Urinary bladder (tissue), 4 donors: ENCODE results near the gene SLC24A4. TPM values are rescaled to one million over a fixed set of nuclear protein-coding genes. Genes with fewer than 3 reads are reported as not detected.

Experiments
- DNase-seq: peaks from one replicate; pipeline ENCODE4 v3.0.0-alpha.2; 2015; ENCODE audit errors: extremely low spot score
- H3K27ac ChIP-seq: one replicate; pipeline ENCODE4 v1.5.1; 2013; ENCODE audit warnings: low read depth, mild to moderate bottlenecking, moderate library complexity
- H3K36me3 ChIP-seq: one replicate; pipeline ENCODE4 v1.6.1; 2013; ENCODE audit warnings: mild to moderate bottlenecking, moderate library complexity; ENCODE audit not compliant: insufficient read depth
- H3K4me1 ChIP-seq: one replicate; pipeline ENCODE4 v1.6.1; 2013; ENCODE audit warnings: mild to moderate bottlenecking, moderate library complexity; ENCODE audit not compliant: insufficient read depth
- H3K4me3 ChIP-seq: one replicate; pipeline ENCODE4 v1.5.1; 2013; ENCODE audit warnings: low read depth, low read length
- WGBS: extraction: QIAGEN DNeasy Blood & Tissue Kit; methylation state at CpG from one replicate; pipeline ENCODE4 v1.1.7; 2013; 5-methylcytosine and 5-hydroxymethylcytosine counted together
- polyA plus RNA-seq: library from polyadenylated mRNA; stranded (reverse); fragments of 200-250 nt; gene quantifications from one replicate; pipeline ENCODE4 v1.2.3, GENCODE V29; 2013
- total RNA-seq: library from RNA; depleted of rRNA; stranded (reverse); fragments of >200 nt; gene quantifications from one replicate; pipeline ENCODE4 v1.2.3, GENCODE V29; 2014
- donor health status: healthy with polysubstance abuse.
- donor health status: healthy.

Gene SLC24A4
- total and polyA plus RNA-seq, 2 donors: 0.18 to 0.85 TPM

DNA sequence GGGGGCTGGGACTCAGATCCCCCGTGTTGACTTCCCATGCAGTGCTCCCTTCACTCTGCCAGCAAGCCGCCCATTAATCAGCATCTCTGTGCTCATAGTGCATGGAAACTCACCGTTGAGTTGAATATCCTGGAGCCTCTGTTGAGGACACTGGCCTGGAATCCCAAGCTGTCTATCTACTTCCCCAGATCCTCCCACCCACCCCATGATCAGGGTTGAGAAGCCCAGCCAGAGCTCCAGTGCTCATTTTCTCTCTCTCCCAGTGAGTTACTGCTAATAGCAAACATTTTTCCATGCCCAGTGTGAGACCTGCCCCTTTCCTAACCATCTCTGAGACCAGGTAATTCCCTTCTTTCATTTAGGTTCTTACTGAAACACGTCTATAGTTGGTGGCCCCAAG, 88.2 kb downstream of the SLC24A4 start:
- Histone ChIP-seq H3K27ac (no peak overlapping the region), H3K4me3 (no peak overlapping the region), H3K4me1 (no peaks in the 10 kb centered on the region), H3K36me3 (no peaks in the 10 kb centered on the region)
- 76% methylated on average over 4 of the region's 4 CpGs for WGBS
- no peak for DNase-seq

DNA sequence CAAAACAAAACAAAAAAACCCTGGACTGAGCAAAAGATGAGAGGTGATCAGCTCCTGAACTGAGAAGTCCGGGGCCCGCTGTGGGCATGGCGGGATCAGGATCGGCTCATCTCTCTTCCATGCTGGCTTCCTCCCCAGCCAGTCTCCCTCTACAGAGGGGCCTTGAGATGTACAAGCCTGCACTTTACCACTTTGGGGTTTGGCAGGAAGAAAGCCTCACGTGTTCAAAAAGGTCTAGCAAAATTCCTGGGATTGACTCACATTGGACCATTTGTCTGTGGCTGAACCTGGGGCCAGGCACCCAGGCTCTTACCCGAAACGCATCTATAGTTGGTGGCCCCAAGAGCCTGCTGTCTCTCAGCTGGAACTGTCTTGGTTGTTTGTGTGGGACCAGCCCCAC, 89.0 kb downstream of the SLC24A4 start:
- no peak for DNase-seq
- Histone ChIP-seq H3K4me1 (no peaks in the 10 kb centered on the region), H3K27ac (no peak overlapping the region), H3K4me3 (no peak overlapping the region), H3K36me3 (no peaks in the 10 kb centered on the region)
- WGBS: 71% methylated on average over 7 of the region's 7 CpGs

DNA sequence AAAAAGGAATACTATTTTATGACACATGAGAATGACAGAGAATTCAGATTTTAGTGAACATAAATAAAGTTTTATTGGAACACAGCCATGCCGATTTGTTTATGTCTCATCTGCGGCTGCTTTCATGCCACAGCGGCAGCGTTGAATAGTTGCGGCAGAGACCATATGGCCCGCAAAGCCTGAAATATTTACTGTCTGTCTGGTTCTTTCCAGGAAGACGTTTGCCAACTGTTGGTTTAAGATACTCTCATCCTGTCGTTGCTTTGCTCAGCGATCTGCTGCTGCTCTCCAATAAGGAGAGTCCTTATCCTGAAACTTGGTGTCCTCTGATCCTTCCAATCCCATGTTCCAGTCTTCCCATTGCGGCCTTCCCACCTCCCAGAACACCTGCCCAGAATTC, 89.9 kb downstream of the SLC24A4 start:
- WGBS: 25% methylated on average over 10 of the region's 10 CpGs
- H3K27ac ChIP-seq: no peak overlapping the region
- DNase-seq: no peak

DNA sequence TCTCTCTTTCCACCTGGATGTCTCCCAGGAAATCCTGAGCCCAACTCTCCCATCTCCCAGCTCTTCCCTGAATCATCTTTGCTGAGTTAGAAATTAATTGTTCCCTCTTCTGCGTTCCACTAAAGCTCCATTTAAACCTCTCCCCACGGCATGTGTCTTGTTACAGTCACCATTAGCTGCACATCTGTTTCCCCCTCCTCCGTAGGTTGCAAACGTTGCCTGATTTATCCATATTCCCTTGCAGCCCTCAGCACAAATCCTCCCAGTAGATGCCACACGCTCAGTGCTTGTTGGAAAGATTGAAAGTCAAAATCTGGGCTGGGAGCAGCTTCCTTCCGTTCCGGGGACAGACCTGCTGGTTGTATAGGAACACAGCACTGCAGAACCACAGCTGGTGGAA, 90.4 kb downstream of the SLC24A4 start:
- no peak overlapping the region for H3K27ac ChIP-seq
- DNase-seq: no peak
- H3K4me3 ChIP-seq: no peak overlapping the region
- no peaks in the 10 kb centered on the region for H3K4me1 ChIP-seq
- WGBS: 37% methylated on average over 7 of the region's 7 CpGs
- no peaks in the 10 kb centered on the region for H3K36me3 ChIP-seq

More for the DNA sequence above, 89.9 kb downstream of the SLC24A4 start:
- H3K4me1 ChIP-seq: no peaks in the 10 kb centered on the region
- no peaks in the 10 kb centered on the region for H3K36me3 ChIP-seq
- no peak overlapping the region for H3K4me3 ChIP-seq

DNA sequence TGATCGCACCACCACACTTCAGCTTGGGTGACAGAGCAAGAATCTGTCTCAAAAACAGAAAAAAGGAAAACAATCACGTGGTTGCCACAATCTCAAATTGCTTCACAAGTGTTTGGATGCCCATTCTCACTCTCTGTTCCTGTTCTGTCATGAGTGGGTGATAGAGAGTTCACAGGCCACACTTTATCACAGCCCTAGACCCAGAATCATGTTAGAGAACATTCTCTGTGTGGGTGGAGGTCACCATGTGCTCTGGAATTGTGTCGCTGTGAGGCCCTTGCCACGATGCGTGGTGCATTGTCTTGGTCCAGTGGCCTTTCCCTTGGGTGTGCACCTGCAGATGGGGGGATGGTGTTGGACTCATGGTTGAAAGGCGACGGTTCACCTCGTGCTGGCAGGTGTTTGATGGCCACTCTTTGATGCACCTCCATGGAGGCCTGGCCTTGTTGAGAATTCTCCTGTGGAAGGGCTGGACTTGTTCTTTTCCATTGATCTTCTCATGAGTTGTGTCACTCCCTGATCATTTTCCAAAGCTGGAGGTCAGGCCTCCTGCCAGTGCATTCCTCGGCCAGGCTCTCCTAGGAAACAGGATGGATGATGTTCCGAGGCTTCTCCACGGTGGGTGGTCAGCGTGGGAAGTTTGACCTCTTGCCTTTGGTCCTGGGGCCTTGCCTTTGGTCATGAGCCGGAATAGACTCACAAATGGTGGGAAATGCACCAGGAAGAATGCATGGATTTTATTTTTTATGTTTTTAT, 91.9 kb downstream of the SLC24A4 start:
- Histone ChIP-seq H3K27ac (no peak overlapping the region), H3K4me3 (no peak overlapping the region), H3K4me1 (no peaks in the 10 kb centered on the region), H3K36me3 (no peaks in the 10 kb centered on the region)
- DNase-seq: no peak
- 83% methylated on average over 13 of the region's 13 CpGs for WGBS

DNA sequence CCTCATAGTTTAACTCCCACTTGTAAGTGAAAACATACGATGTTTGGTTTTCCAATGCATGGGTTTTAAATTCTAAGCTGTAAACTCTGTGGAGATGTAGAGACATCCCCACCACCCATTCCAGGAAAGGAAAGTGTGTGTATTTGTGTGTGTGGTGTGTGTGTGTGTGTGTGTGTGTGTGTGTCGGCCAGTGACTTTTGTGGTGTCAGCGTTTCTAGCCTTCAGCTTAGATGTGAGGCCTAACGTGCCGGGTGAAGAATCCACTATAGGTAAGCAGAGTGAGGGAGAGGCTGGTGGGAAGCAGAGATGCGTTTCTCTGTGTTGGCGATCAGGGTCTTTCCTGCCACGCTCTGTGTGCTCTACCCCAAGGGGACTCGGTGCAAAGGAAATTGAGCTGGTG, 93.0 kb downstream of the SLC24A4 start:
- H3K27ac ChIP-seq: no peak overlapping the region
- DNase-seq: no peak
- WGBS: 88% methylated on average over 9 of the region's 9 CpGs
- no peaks in the 10 kb centered on the region for H3K4me1 ChIP-seq
- no peak overlapping the region for H3K4me3 ChIP-seq
- H3K36me3 ChIP-seq: no peaks in the 10 kb centered on the region

DNA sequence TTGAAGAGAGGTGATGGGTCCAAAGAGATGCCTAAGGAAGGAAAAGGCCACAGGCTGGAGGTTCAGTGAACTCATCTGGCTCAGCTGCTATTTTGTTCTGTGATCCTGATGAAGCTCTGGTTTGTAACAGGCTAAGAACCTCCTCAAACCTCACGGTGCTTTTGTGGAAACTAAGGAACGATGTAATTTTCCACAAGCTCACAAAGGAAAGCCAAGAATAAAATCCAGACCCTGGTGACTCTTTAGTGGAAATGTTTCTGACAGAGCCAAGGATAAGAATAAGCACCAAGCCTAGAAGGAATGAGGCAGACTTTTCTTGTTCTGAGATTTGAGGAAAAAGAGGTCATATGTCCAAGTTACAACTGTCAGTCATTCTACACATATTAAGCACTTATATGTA, 93.6 kb downstream of the SLC24A4 start:
- H3K36me3 ChIP-seq: no peaks in the 10 kb centered on the region
- DNase-seq: no peak
- no peaks in the 10 kb centered on the region for H3K4me1 ChIP-seq
- H3K4me3 ChIP-seq: no peak overlapping the region
- 63% methylated on average over 2 of the region's 2 CpGs for WGBS
- no peak overlapping the region for H3K27ac ChIP-seq

DNA sequence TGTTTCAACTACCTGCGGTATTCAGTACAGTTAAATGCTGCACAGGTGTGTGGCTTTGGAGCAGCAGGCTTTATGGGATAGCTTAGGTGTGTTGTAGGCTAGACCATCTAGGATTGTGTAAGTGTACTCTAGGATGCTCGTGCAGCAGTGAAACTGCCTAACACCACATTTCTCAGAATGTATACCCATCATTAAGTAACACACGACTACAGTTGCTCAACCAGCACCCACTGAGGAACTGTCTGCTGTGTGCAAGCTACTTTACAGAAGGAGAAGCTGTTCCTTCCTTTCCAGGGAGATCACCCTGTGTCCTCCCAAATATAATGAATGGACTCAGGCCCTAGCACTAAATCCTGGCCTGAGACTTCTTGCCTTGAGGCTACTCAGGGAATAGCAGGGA, 94.8 kb downstream of the SLC24A4 start:
- Histone ChIP-seq H3K4me1 (no peaks in the 10 kb centered on the region), H3K36me3 (no peaks in the 10 kb centered on the region), H3K27ac (no peak overlapping the region), H3K4me3 (no peak overlapping the region)
- no peak for DNase-seq
- 95% methylated on average over 3 of the region's 3 CpGs for WGBS

DNA sequence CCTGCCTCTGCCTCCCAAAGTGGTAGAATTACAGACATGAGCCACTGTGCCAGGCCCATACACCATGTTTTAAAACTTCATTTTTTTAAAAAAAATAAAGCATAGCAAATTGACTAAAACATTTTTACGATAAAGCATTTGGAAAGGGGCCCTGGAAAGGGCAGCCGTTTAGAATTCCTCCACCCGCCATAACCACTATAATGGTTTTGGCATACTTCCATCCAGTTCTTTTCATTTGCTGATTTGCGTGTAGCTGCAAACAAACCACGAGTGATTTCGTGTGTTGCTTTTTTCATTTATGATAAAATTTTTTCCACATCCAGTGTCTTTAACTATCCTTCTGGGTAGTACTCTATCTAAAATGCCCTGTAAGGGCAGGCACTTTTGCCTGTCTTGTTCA, 98.8 kb downstream of the SLC24A4 start:
- no peak overlapping the region for H3K27ac ChIP-seq
- no peaks in the 10 kb centered on the region for H3K36me3 ChIP-seq
- WGBS: 16% methylated on average over 6 of the region's 6 CpGs
- no peak overlapping the region for H3K4me3 ChIP-seq
- H3K4me1 ChIP-seq: no peaks in the 10 kb centered on the region
- DNase-seq: no peak

DNA sequence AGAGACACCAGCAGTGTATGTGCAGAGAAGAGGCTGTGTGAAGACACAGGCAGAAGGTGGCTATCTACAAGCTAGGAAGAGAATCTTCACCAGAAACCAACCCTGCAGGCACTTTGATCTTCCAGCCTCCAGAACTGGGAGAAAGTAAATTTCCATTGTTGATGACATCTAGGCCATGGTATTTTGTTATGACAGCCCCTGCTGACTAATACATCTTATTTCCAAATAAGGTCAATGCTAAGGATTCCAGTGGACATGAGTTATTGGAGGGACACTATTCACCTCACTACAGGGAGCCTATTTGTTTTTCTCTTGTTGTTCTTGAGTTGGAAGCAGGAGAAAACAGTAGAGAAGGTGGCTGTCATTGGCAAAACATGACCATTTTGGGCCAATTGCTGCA, 102.1 kb downstream of the SLC24A4 start:
- H3K4me3 ChIP-seq: no peak overlapping the region
- no peak overlapping the region for H3K27ac ChIP-seq
- DNase-seq: no peak
- no peaks in the 10 kb centered on the region for H3K4me1 ChIP-seq
- H3K36me3 ChIP-seq: no peaks in the 10 kb centered on the region

DNA sequence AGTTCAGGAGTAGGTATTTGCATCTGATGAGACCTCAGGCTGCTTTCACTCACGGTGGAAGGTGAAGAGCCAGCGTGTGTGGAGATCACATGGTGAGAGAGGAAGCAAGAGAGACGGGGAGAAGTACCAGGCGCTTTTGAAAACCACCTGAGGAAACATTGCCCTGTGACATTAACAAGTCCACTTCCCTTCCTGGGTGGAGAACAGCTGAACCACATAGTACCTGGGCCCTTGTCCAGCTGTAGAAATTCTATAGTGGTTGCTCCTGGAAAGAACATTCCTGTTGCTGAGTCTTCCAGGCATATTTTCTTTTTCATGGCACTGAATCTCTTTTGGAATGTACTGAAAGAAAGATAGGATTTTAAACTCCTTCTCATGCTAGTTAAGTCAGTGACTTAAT, 103.3 kb downstream of the SLC24A4 start:
- WGBS: 46% methylated on average over 4 of the region's 4 CpGs
- no peaks in the 10 kb centered on the region for H3K36me3 ChIP-seq
- H3K4me3 ChIP-seq: no peak overlapping the region
- no peak overlapping the region for H3K27ac ChIP-seq
- no peaks in the 10 kb centered on the region for H3K4me1 ChIP-seq
- DNase-seq: no peak

DNA sequence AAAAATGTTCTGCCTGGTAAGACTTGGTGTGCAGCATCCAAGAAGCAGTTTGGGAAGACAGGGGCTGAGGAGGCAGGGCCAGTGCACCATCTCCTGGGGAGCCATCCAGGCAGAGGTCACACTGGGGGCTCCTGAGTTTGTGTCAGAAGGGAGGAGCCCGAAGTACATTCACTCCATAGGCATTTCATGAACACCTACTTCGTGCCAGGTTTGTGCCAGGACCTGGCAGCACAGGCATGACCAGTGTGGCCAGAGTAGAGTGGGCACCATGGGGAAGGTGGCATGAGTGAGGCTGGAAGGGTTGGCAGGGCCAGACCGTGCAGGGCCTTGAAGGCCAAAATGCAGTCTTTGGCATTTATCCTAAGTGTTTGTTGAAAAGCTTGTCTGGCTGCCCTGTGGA, 104.1 kb downstream of the SLC24A4 start:
- Histone ChIP-seq H3K36me3 (no peaks in the 10 kb centered on the region), H3K4me1 (no peaks in the 10 kb centered on the region), H3K4me3 (no peak overlapping the region), H3K27ac (no peak overlapping the region)
- 69% methylated on average over 3 of the region's 3 CpGs for WGBS
- DNase-seq: no peak

DNA sequence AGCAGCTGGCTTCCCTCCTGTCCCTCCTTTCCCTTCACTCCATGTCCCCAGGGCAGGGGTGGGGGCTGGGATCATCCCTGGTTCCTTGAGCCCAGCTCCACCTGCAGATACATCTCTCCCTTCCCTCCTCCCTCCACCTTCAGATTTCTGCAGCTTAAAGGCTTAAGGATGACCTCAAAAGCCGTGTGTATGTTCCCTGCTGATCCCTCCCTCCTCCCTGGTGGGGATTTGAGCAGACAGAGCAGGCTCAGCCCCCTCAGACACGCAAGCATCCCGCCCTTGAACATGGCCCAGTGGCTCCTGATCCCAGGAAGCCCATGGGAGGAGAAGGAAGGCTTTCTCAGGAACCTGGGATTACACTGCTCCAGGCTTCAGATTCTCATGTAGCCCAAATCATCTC, 107.7 kb downstream of the SLC24A4 start:
- no peak for DNase-seq
- Histone ChIP-seq H3K27ac (no peak overlapping the region), H3K36me3 (no peaks in the 10 kb centered on the region), H3K4me3 (no peak overlapping the region), H3K4me1 (no peaks in the 10 kb centered on the region)
- 76% methylated on average over 3 of the region's 3 CpGs for WGBS

DNA sequence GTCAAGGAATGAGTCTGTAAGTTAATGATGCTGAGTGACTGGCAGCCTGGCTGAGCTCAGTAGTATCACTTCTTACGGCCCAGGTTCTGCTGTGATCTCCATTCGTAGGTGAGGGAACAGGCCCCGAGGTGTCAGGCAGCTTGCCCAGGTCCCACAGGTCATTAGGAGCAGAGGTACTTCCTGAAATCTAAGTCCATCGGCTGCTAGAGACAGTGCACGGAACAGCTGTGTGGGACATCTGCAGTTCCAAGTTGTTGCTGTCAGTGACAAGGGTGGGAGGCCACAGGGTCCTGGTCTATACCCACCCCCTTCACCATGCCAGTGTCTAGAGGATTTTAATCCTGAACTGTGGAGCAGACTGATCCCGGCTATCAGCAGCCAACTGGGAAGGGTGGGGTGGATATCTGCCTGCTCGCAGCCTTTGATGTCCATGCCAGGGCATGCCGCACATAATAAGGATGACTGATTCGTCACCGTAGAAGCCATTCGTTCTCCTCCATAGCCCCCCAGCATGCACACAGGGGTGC, 108.3 kb downstream of the SLC24A4 start:
- Histone ChIP-seq H3K4me1 (no peaks in the 10 kb centered on the region), H3K36me3 (no peaks in the 10 kb centered on the region), H3K27ac (no peak overlapping the region), H3K4me3 (no peak overlapping the region)
- WGBS: 74% methylated on average over 11 of the region's 11 CpGs
- no peak for DNase-seq

DNA sequence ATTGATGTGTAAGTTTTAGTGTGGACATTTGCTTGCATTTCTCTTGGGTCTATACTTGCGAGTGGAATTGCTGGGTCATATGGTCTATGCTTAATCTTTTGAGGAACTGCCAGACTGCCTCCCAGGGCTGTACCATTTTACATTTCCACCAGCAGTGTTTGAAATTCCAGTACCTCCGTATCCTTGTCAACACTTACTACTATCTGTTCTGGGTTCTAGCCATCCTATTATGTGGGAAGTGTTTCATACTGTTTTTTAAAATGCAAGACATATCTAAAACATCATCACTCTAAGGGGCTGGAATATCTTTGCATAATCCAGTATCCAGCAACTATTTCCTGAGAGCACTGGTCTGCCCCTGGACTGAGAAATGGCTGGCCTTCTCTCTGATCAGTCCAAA, 110.4 kb downstream of the SLC24A4 start:
- Histone ChIP-seq H3K4me3 (no peak overlapping the region), H3K4me1 (no peaks in the 10 kb centered on the region), H3K27ac (no peak overlapping the region), H3K36me3 (no peaks in the 10 kb centered on the region)
- 96% methylated on average over 2 of the region's 2 CpGs for WGBS
- DNase-seq: no peak
